Neural cell (in vitro differentiated cells): ENCODE results near the gene PEF1.

Experiments
- POLR2AphosphoS5 ChIP-seq: IDR thresholded peaks from 2 replicates; pipeline ENCODE4 v1.6.1; 2012
- REST ChIP-seq: IDR thresholded peaks from 2 replicates; pipeline ENCODE4 v1.6.1; 2012; ENCODE audit warnings: borderline replicate concordance
- TF ChIP-seq, protein P1 (sequence below): fragments of 450-650 bp; IDR thresholded peaks from 2 replicates; pipeline ENCODE4 v1.5.1; 2014; ENCODE audit warnings: antibody characterized with exemption, mild to moderate bottlenecking, moderate library complexity; ENCODE audit not compliant: poor library complexity, severe bottlenecking

DNA sequence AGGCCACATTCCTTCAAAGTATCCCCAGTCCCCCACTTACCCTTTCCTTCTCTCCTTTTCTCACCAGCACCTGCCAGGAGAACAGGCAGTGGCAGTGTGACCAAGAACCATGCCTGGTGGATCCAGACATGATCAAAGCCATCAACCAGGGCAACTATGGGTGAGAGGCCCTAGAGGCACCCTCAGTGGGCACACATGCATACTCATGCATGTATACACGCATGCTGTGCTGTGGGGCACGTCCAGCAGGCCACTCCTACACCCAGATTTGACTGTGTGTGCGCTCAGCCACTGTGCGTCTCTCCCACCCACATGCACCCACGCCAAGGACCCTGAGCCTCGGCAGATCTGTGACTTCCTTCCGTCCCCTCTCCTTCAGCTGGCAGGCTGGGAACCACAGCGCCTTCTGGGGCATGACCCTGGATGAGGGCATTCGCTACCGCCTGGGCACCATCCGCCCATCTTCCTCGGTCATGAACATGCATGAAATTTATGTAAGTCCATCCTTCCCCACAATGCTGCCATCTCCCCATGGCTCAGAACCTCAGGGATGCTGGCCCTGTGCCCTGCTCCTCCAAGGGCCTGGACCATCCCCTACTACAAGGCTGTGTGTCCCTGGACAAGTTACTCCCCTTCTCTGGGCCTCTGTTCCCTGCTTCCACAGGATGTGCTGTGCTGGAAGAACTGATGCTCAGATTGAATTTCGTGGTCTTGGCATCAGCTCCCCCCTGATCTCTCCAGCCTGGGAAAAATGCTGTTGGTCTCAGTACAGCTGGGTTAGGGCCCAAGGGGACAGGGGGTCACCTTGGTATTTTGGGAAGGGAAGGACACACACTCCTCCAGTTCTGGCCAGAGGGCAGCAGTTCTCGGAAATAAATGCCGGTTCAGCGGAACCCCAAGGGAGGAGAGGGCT lies 61.3 kb downstream of the PEF1 start:
- TF ChIP-seq POLR2AphosphoS5, result no peak
- TF ChIP-seq, protein P1, sequence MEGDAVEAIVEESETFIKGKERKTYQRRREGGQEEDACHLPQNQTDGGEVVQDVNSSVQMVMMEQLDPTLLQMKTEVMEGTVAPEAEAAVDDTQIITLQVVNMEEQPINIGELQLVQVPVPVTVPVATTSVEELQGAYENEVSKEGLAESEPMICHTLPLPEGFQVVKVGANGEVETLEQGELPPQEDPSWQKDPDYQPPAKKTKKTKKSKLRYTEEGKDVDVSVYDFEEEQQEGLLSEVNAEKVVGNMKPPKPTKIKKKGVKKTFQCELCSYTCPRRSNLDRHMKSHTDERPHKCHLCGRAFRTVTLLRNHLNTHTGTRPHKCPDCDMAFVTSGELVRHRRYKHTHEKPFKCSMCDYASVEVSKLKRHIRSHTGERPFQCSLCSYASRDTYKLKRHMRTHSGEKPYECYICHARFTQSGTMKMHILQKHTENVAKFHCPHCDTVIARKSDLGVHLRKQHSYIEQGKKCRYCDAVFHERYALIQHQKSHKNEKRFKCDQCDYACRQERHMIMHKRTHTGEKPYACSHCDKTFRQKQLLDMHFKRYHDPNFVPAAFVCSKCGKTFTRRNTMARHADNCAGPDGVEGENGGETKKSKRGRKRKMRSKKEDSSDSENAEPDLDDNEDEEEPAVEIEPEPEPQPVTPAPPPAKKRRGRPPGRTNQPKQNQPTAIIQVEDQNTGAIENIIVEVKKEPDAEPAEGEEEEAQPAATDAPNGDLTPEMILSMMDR, result no peak
- no peak for TF ChIP-seq REST
